Neuronal stem cell (in vitro differentiated cells): Measurements from ENCODE around the gene RNASE3.
"Not testable (repeated sequence)": the region's sequence is repeated elsewhere in the genome, so short reads cannot be mapped to it uniquely, and the experiment has no call there.

Experiments used
- DNase-seq: peaks from one replicate; pipeline ENCODE4 v3.0.0-alpha.2; 2013; ENCODE audit warnings: low spot score
- H2AFZ ChIP-seq: one replicate; pipeline ENCODE4 v1.6.1; 2013; ENCODE audit warnings: mild to moderate bottlenecking, low read length, inconsistent platforms
- H2AK5ac ChIP-seq: 2 replicates; pipeline ENCODE4 v1.6.1; 2013; ENCODE audit warnings: low read depth, mild to moderate bottlenecking, inconsistent platforms, low read length, moderate library complexity, mixed read lengths
- H2BK120ac ChIP-seq: 2 replicates; pipeline ENCODE4 v1.6.1; 2013; ENCODE audit warnings: low read depth, mild to moderate bottlenecking, inconsistent platforms, low read length, moderate library complexity, mixed read lengths
- H2BK12ac ChIP-seq: one replicate; pipeline ENCODE4 v1.6.1; 2013; ENCODE audit warnings: low read length, inconsistent platforms
- H2BK15ac ChIP-seq: 2 replicates; pipeline ENCODE4 v1.6.1; 2013; ENCODE audit warnings: mild to moderate bottlenecking, low read length, inconsistent platforms, mixed read lengths
- H2BK5ac ChIP-seq: one replicate; pipeline ENCODE4 v1.6.1; 2013; ENCODE audit warnings: inconsistent platforms, mild to moderate bottlenecking, low read length, moderate library complexity
- H3K14ac ChIP-seq: one replicate; pipeline ENCODE4 v1.6.1; 2013; ENCODE audit warnings: low read length, inconsistent platforms
- H3K18ac ChIP-seq: 2 replicates; pipeline ENCODE4 v1.6.1; 2013; ENCODE audit warnings: low read length, inconsistent platforms
- H3K23ac ChIP-seq: 2 replicates; pipeline ENCODE4 v1.6.1; 2013; ENCODE audit warnings: low read depth, mild to moderate bottlenecking, mixed read lengths, low read length, inconsistent platforms; ENCODE audit not compliant: poor library complexity
- H3K27ac ChIP-seq: replicated peaks from 3 replicates; pipeline ENCODE4 v1.5.1; 2013; ENCODE audit warnings: low read length, inconsistent platforms
- H3K27me3 ChIP-seq, 3 experiments: 2 replicates each; pipeline ENCODE4 v1.6.1; 2013; ENCODE audit warnings: low read length in 3 of 3, mild to moderate bottlenecking in 2 of 3, inconsistent platforms in 1 of 3, low read depth in 1 of 3, mixed read lengths in 1 of 3, moderate library complexity in 1 of 3; ENCODE audit not compliant: control insufficient read depth in 3 of 3, insufficient read depth in 3 of 3
- H3K36me3 ChIP-seq, 2 donors: replicated peaks in 1 of 2; 2 replicates each; pipeline ENCODE4 v1.6.1; 2013; ENCODE audit warnings: low read length in 2 of 2; ENCODE audit not compliant: control insufficient read depth in 2 of 2, insufficient read depth in 2 of 2
- H3K4ac ChIP-seq: 2 replicates; pipeline ENCODE4 v1.6.1; 2013; ENCODE audit warnings: inconsistent platforms, mild to moderate bottlenecking, low read length, moderate library complexity
- H3K4me1 ChIP-seq, 2 donors: 1 replicate in 1 of 2; 2 replicates in 1 of 2; pipeline ENCODE4 v1.6.1; 2013; ENCODE audit warnings: low read length in 2 of 2, low read depth in 1 of 2; ENCODE audit not compliant: control insufficient read depth in 2 of 2, insufficient read depth in 1 of 2
- H3K4me2 ChIP-seq: one replicate; pipeline ENCODE4 v1.6.1; 2013; ENCODE audit warnings: mild to moderate bottlenecking, low read length, inconsistent platforms; ENCODE audit not compliant: insufficient read depth, poor library complexity, severe bottlenecking
- H3K4me3 ChIP-seq, 2 donors: 2 replicates each; pipeline ENCODE4 v1.5.1; 2013; ENCODE audit warnings: low read length in 2 of 2, mild to moderate bottlenecking in 2 of 2, inconsistent platforms in 1 of 2, moderate library complexity in 1 of 2
- H3K79me1 ChIP-seq: one replicate; pipeline ENCODE4 v1.6.1; 2013; ENCODE audit warnings: low read depth, mild to moderate bottlenecking, inconsistent platforms, low read length, moderate library complexity
- H3K9ac ChIP-seq: one replicate; pipeline ENCODE4 v1.6.1; 2013; ENCODE audit warnings: mild to moderate bottlenecking, low read depth, low read length, inconsistent platforms; ENCODE audit not compliant: poor library complexity
- H3K9me3 ChIP-seq, 2 donors: replicated peaks in 1 of 2; 2 replicates each; pipeline versions ENCODE3 to v1.6.1; 2013; ENCODE audit warnings: low read length in 2 of 2, mild to moderate bottlenecking in 2 of 2, inconsistent platforms in 1 of 2, low read depth in 1 of 2, mixed read lengths in 1 of 2, moderate library complexity in 1 of 2; ENCODE audit not compliant: control insufficient read depth in 2 of 2, insufficient read depth in 1 of 2
- H4K8ac ChIP-seq: one replicate; pipeline ENCODE4 v1.6.1; 2013; ENCODE audit warnings: low read depth, mild to moderate bottlenecking, inconsistent platforms, low read length, moderate library complexity
- H4K91ac ChIP-seq: one replicate; pipeline ENCODE4 v1.6.1; 2013; ENCODE audit warnings: low read length, low read depth, mild to moderate bottlenecking, inconsistent platforms; ENCODE audit not compliant: poor library complexity
- WGBS, 2 donors: extraction: QIAGEN DNeasy Blood & Tissue Kit; methylation state at CpG; one replicate each; pipeline ENCODE4 v1.1.7; 2013; ENCODE audit warnings: missing lambda C conversion rate in 2 of 2, mixed read lengths in 1 of 2; ENCODE audit not compliant: insufficient read length in 2 of 2, insufficient replicate concordance in 1 of 2; ENCODE audit errors: extremely low coverage in 2 of 2; 5-methylcytosine and 5-hydroxymethylcytosine counted together

RNASE3 gene

DNA sequence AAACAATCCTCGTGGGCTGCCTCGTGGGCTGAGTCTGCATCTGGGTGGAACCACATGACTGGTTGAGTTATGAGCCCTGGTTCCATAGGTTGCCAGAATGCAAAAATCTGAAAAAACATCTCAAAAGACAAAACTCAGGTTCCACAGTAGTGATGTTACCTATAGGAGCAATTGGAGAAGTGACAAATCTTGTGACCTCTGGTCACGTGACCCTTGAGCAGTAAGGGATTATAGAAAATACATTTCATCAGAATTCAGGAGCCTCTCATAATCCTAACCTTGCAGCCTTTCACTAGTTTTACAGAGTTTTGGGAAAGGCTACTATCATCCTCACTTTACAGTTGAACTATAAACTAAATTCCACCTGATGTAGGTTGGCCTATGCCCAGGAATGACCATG, 12.5 kb upstream of the RNASE3 start:
- Histone ChIP-seq H3K23ac (no peak overlapping the region), H3K36me3 (no peaks in the 10 kb centered on the region), H3K18ac (no peak overlapping the region), H4K8ac (no peak overlapping the region), H3K4me1 (no peaks in the 10 kb centered on the region), H3K4me2 (no peak overlapping the region), H3K27ac (no peak overlapping the region), H4K91ac (no peak overlapping the region), H3K14ac (no peak overlapping the region), H2BK5ac (no peak overlapping the region), H2BK120ac (no peak overlapping the region), H3K9ac (no peak overlapping the region), H3K79me1 (no peaks in the 10 kb centered on the region), H2BK15ac (no peak overlapping the region), H2BK12ac (no peak overlapping the region), H3K4ac (no peak overlapping the region), H2AK5ac (no peak overlapping the region), H3K9me3 (peaks cover 0 to 2% of the 10 kb centered on the region in 2 donors), H3K4me3 (no peak overlapping the region), H3K27me3 (no peaks in the 10 kb centered on the region), H2AFZ (no peak overlapping the region)
- WGBS, 2 donors = no CpG with 5 or more reads among the region's 3 CpGs
- DNase-seq = no peak

DNA sequence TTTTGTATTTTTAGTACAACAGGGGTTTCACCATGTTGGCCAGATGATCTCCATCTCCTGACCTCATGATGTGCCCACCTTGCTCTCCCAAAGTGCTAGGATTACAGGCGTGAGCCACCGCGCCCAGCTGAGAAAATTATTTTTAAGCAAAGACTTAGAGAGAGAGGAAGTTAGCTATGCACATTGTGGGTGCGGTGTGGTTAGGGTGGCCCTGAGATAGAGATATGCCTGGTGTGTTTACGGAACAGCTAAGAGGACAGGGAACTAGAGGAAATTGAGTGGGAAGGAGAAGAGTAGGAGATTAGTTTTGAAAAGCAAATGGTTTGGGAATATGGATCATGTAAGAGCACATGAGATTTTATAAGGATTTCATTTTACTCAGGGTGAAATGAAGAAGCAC, 10.0 kb upstream of the RNASE3 start:
- H3K4me2 ChIP-seq, H3K9ac ChIP-seq, H2BK12ac ChIP-seq, H3K14ac ChIP-seq, H3K79me1 ChIP-seq, H4K91ac ChIP-seq, H3K4me3 ChIP-seq, H3K4me1 ChIP-seq, H3K4ac ChIP-seq, H2BK5ac ChIP-seq, H3K18ac ChIP-seq, H3K27me3 ChIP-seq, H3K23ac ChIP-seq, DNase-seq, H4K8ac ChIP-seq, H3K36me3 ChIP-seq, H3K27ac ChIP-seq, H2AK5ac ChIP-seq, H3K9me3 ChIP-seq, H2BK120ac ChIP-seq, H2BK15ac ChIP-seq, H2AFZ ChIP-seq: not testable (repeated sequence)
- WGBS, 2 donors = no CpG with 5 or more reads among the region's 5 CpGs

DNA sequence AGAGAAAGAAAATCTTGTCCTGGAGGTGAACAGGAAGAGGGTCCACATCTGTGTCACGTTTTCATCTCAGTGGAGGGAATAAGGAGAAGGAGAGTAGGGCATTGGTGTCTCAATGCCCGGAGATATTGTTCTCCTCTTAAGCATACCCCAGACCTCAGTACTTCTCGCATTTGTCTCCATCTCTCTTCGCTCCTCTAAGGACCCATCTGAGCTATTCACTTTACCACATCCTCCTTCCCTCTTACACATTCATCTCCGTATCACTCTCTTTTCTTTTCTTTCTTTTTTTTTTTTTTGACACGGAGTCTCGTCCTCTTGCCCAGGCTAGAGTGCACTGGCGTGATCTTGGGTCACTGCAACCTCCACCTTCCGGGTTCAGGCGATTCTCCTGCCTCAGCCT, 8.4 kb upstream of the RNASE3 start:
- not testable (repeated sequence) for H4K91ac ChIP-seq, H3K23ac ChIP-seq, H2BK5ac ChIP-seq, H3K27ac ChIP-seq, H2BK12ac ChIP-seq, H2AK5ac ChIP-seq, H3K18ac ChIP-seq, H3K4ac ChIP-seq, H3K9me3 ChIP-seq, H2BK15ac ChIP-seq, H3K36me3 ChIP-seq, H3K4me3 ChIP-seq, H2AFZ ChIP-seq, H3K79me1 ChIP-seq, H3K14ac ChIP-seq, H3K4me1 ChIP-seq, DNase-seq, H3K27me3 ChIP-seq, H2BK120ac ChIP-seq, H3K9ac ChIP-seq, H4K8ac ChIP-seq, H3K4me2 ChIP-seq
- WGBS, 2 donors = no CpG with 5 or more reads among the region's 10 CpGs

DNA sequence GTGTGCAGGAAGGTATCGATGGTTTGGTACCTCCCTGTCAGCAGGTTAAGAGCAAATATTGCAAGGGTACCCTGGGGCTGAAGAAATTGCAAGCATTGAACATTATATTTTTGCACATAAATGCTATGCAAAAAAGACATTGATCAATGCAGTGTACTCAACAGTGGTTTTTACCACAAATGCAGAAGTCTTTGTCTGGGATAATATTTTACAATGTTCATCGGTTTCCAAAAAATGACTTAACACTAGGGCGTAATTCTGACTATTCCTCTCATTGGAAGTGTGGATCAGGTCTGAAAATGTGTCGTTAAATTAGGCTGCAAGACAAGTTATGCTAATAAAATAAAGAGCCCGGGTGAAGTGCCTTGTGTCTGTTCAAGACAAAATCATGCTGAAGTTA, 2.8 kb upstream of the RNASE3 start:
- H3K9me3 ChIP-seq, H4K8ac ChIP-seq, H3K27ac ChIP-seq, H2BK12ac ChIP-seq, H3K9ac ChIP-seq, H3K18ac ChIP-seq, H2AK5ac ChIP-seq, H3K23ac ChIP-seq, H2BK120ac ChIP-seq, H3K14ac ChIP-seq, H3K4me1 ChIP-seq, H2BK15ac ChIP-seq, H2AFZ ChIP-seq, H3K4me2 ChIP-seq, H3K4ac ChIP-seq, H3K36me3 ChIP-seq, DNase-seq, H3K4me3 ChIP-seq, H3K79me1 ChIP-seq, H2BK5ac ChIP-seq, H4K91ac ChIP-seq: not testable (repeated sequence)
- WGBS, 2 donors = no CpG with 5 or more reads among the region's 5 CpGs
- peaks cover 0 to 23% (median 0%) of the 10 kb centered on the region in 3 experiments for H3K27me3 ChIP-seq
